Naive B cell (primary cell): ENCODE measurements around the gene CPSF3. TPM values are rescaled to one million over a fixed set of nuclear protein-coding genes. Genes with fewer than 3 reads are reported as not detected.
A peak's percentile ranks its signal among the peaks of the same experiment; 100 is the strongest.

Experiments used
- ATAC-seq, 2 donors: fragments of 150-1000 bp; cut with Tn5 transposase; 2 replicates each; pipeline ENCODE4 v1.10.0; 2021; ENCODE audit warnings: low read depth in 2 of 2, mild to moderate bottlenecking in 2 of 2, moderate library complexity in 2 of 2
- DNase-seq: peaks from one replicate; pipeline ENCODE4 v3.0.0; 2022
- H3K27ac Mint-ChIP-seq, 6 donors: one replicate each; pipeline ENCODE4 v1.8.0; 2020 to 2022; ENCODE audit warnings: mild to moderate bottlenecking in 6 of 6, mixed read lengths in 6 of 6, moderate library complexity in 5 of 6, inconsistent platforms in 2 of 6
- H3K27me3 Mint-ChIP-seq, 3 donors: one replicate each; pipeline ENCODE4 v1.8.0; 2021 to 2022; ENCODE audit warnings: mixed read lengths in 3 of 3, mild to moderate bottlenecking in 1 of 3
- H3K36me3 Mint-ChIP-seq, 2 donors: one replicate each; pipeline ENCODE4 v1.8.0; 2020 to 2022; ENCODE audit warnings: mixed read lengths in 2 of 2, inconsistent platforms in 1 of 2, mild to moderate bottlenecking in 1 of 2
- H3K4me1 Mint-ChIP-seq, 3 donors: one replicate each; pipeline ENCODE4 v1.8.0; 2020 to 2022; ENCODE audit warnings: mixed read lengths in 3 of 3, inconsistent platforms in 1 of 3, mild to moderate bottlenecking in 1 of 3, moderate library complexity in 1 of 3
- H3K4me3 Mint-ChIP-seq, 8 donors: one replicate each; pipeline ENCODE4 v1.8.0; 2020 to 2022; ENCODE audit warnings: mild to moderate bottlenecking in 8 of 8, mixed read lengths in 8 of 8, moderate library complexity in 8 of 8, inconsistent platforms in 2 of 8
- H3K9me3 Mint-ChIP-seq, 7 donors: one replicate each; pipeline ENCODE4 v1.8.0; 2020 to 2022; ENCODE audit warnings: mixed read lengths in 7 of 7, mild to moderate bottlenecking in 5 of 7, inconsistent platforms in 2 of 7, moderate library complexity in 1 of 7
- polyA plus RNA-seq, 6 donors: library from polyadenylated mRNA; unstranded; fragments of 300-500 nt; fragmentation: Illumina TruSeq; gene quantifications; one replicate each; pipeline ENCODE4 v1.2.3, GENCODE V29; 2021; ENCODE audit warnings: low read depth in 6 of 6

CPSF3 gene
- polyA plus RNA-seq, 6 donors from 2014 or later = 13.3 to 34.9 (median 29.0) TPM

DNA sequence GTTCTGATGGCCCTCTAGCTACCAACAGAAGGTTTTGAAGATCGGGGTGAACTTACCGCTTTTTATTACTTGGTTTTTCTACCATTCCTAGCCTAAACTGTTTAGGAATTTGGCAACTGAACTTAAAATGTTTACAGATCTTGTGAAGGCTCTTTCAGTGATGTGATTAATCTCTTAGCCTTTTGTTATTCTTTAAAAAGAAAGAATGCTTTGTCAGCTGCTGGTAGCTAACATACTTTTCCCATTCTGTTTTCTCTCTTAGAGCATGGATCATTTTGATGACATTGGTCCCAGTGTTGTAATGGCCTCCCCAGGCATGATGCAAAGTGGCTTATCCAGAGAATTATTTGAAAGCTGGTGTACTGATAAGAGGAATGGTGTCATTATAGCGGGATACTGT, 18.1 kb downstream of the CPSF3 start:
- H3K4me3 Mint-ChIP-seq = no peak overlapping the region
- H3K36me3 Mint-ChIP-seq = peaks cover 23 to 44% of the 10 kb centered on the region in 2 donors
- no peak for DNase-seq
- no peak for ATAC-seq
- no peak overlapping the region for H3K27ac Mint-ChIP-seq
- no peaks in the 10 kb centered on the region for H3K4me1 Mint-ChIP-seq
- H3K27me3 Mint-ChIP-seq = no peaks in the 10 kb centered on the region
- H3K9me3 Mint-ChIP-seq = no peaks in the 10 kb centered on the region

DNA sequence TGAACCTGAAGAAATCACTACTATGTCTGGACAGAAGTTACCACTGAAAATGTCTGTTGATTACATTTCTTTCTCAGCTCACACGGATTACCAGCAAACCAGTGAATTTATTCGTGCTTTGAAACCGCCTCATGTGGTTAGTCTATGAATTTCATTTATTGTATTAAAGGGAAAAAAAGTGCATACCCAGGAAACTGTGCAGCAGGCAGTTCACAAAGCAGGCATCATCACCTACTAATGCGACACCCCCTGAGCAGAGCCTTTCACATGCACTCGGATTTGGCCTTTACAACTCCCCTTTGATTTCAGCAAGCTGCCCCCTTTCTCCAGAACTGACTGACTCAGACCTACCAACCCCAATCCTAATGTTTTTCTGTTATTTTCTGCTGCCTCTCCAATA, 20.1 kb downstream of the CPSF3 start:
- no peak overlapping the region for H3K4me3 Mint-ChIP-seq
- no peak for ATAC-seq
- peaks cover 29 to 39% of the 10 kb centered on the region in 2 donors for H3K36me3 Mint-ChIP-seq
- H3K4me1 Mint-ChIP-seq = no peaks in the 10 kb centered on the region
- no peak overlapping the region for H3K27ac Mint-ChIP-seq
- no peaks in the 10 kb centered on the region for H3K27me3 Mint-ChIP-seq
- H3K9me3 Mint-ChIP-seq = no peaks in the 10 kb centered on the region
- no peak for DNase-seq

DNA sequence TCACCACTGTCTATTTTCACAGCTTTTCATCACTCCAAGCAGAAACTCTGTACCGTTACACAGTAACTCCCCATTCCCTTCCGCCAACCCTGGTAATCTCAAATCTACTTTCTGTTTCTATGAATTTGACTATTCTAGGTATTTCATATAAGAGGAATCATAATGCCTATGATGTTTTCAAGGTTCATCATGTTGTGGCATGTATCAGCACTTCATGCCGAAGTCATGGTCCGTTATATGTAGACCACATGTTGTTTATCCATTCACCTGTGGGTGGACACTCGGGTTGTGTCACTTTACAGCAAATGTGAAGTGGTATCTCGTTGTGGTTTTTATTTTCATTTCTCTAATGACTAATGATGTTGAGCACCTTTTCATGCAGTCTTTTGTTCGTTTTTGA, 21.6 kb downstream of the CPSF3 start:
- no peak for DNase-seq
- H3K4me3 Mint-ChIP-seq = no peak overlapping the region
- H3K36me3 Mint-ChIP-seq = peaks cover 34 to 40% of the 10 kb centered on the region in 2 donors
- no peaks in the 10 kb centered on the region for H3K4me1 Mint-ChIP-seq
- no peaks in the 10 kb centered on the region for H3K27me3 Mint-ChIP-seq
- no peak overlapping the region for H3K27ac Mint-ChIP-seq
- H3K9me3 Mint-ChIP-seq = no peaks in the 10 kb centered on the region
- no peak for ATAC-seq

DNA sequence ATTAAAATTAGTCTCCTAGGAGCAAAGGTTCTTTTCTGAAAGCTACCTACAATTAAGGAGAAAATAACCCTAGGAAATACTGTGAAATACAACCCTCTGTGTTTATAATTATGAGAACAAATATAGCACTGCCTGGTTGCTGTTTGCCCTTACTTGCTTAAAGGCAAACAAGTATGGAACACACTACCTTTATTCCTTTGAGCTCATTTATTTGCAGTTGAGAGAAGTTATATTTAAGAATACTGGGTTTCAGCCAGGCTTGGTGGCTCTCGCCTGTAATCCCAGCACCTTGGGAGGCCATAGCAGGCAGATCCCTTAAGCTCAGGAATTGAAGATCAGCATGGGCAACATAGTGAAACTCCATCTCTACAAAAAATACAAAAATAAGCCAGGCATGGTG, 27.8 kb downstream of the CPSF3 start:
- H3K9me3 Mint-ChIP-seq = no peaks in the 10 kb centered on the region
- peaks cover 12 to 22% of the 10 kb centered on the region in 2 donors for H3K36me3 Mint-ChIP-seq
- no peak overlapping the region for H3K27ac Mint-ChIP-seq
- DNase-seq (no peak), ATAC-seq (no peak)
- H3K27me3 Mint-ChIP-seq = no peaks in the 10 kb centered on the region
- H3K4me3 Mint-ChIP-seq = no peak overlapping the region
- H3K4me1 Mint-ChIP-seq = no peaks in the 10 kb centered on the region

DNA sequence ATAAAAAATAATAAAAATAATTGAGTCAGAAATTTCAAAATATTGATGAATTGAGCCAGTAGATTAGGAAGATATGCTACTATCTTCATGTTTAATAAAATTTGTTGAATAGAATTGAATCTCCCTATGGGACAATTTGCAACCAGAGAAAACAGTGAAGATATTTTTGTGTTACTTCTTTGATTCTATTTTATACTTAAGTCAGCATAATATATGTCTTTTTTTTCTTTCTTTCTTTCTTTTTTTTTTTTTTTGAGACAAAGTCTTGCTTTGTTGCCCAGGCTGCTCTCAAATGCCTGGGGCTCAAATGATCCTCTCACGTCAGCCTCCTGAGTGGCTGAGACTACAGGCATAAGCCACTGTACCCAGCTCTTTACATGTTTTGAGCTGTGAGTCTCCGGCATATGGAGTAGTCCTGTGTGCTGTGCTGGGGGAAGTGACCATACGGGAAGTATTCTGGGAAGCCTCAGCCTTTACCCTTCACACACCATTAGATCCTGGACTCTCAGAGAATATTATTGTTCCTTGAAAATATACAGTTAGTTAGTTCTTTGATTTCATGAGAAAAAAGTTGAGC, 37.1 kb downstream of the CPSF3 start:
- Mint-ChIP-seq H3K36me3 (peaks cover 7 to 9% of the 10 kb centered on the region in 2 donors), H3K27ac (peak overlapping the region in 1 of 6 donors; percentile 70)

DNA sequence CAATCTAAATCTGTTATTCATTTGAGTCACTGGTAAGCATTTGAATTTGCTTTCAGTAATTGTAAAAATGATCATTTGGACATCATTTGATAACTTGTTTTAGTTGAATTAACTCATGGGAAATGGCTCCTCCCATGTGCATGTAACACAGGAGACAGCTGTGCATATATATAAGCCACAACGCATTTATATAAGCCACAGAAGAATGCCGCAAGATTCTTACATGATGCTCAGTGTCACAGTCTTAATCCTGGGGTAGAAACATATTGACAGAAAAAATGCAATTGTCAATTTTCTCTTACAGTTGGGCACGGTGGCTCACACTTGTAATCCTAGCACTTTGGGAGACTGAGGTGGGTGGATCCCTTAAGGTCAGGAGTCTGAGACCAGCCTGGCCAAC, 37.6 kb downstream of the CPSF3 start:
- ATAC-seq (no peak), DNase-seq (no peak)
- Mint-ChIP-seq H3K36me3 (peaks cover 7 to 8% of the 10 kb centered on the region in 2 donors), H3K4me3 (no peak overlapping the region), H3K27me3 (no peaks in the 10 kb centered on the region), H3K4me1 (peaks cover 0 to 5% (median 0%) of the 10 kb centered on the region in 3 donors), H3K9me3 (no peaks in the 10 kb centered on the region), H3K27ac (peak overlapping the region in 1 of 6 donors; percentile 70)

More for the DNA sequence above, 37.1 kb downstream of the CPSF3 start:
- ATAC-seq = no peak
- Mint-ChIP-seq H3K9me3 (no peaks in the 10 kb centered on the region), H3K4me1 (peaks cover 0 to 5% (median 0%) of the 10 kb centered on the region in 3 donors), H3K4me3 (no peak overlapping the region), H3K27me3 (no peaks in the 10 kb centered on the region)
- no peak for DNase-seq

DNA sequence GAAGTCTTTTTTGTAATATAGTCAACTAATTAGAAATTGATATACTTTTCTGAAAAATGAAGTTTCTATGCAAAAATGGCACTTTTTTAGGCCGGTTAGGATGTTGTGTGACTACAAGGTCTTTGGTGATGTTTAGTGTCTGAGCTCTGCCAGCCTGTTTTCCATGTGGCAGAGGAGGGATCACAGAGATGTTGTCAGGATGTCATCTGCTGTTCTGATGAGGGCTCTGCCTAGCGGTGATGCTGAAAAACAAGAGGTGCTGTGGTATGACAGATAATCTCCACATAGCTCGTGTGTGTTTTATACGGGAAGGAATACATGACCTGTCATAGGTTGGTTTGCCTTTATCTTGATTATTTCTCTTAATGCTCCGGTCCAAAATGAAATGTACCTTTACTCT, 38.9 kb downstream of the CPSF3 start:
- H3K36me3 Mint-ChIP-seq = peaks cover 0 to 9% of the 10 kb centered on the region in 2 donors
- no peak overlapping the region for H3K4me3 Mint-ChIP-seq
- H3K27me3 Mint-ChIP-seq = no peaks in the 10 kb centered on the region
- no peak for DNase-seq
- ATAC-seq = no peak
- H3K9me3 Mint-ChIP-seq = no peaks in the 10 kb centered on the region
- peak overlapping the region in 1 of 6 donors; percentile 56 for H3K27ac Mint-ChIP-seq
- peaks cover 0 to 5% (median 0%) of the 10 kb centered on the region in 3 donors for H3K4me1 Mint-ChIP-seq

DNA sequence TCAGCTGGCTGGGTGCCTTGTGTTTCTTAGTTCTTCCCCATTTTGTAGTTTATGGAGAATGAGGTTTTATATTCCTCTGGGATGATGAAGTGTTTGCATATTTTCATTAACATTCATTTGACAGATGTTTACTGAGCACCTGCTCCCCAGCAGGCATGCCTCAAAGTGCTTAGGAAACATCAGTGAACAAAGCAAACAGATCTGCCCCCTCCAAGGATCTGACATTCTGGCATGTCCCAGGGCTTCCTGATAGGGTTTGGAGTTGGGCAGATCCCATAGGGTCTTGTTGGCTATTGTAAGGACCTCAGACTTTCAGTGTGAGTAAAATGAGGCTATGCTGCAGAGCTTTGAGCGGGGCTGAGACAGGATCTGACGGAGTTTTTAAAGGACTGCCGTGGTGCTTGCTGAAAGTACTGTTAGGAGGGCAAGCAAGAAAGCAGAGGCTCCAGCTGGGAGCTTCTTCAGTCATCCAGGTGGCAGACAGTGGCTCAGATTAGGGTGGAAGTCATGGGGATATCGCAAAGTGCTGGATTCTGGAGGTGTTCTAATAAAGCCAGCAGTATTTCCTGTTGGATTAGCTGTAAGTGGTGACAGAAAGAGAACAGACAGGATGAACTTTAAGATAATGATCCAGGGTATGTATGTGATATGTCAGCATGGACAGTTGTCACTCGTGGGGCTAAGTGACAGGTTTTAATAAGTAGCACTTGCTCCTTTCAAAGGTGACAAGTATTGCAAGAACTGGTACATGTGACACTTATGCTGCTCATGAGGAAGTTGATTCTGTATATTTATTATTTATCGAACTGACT, 39.6 kb downstream of the CPSF3 start:
- Mint-ChIP-seq H3K9me3 (no peaks in the 10 kb centered on the region), H3K36me3 (peaks cover 0 to 9% of the 10 kb centered on the region in 2 donors), H3K4me1 (peaks cover 0 to 5% (median 0%) of the 10 kb centered on the region in 3 donors), H3K27ac (peak overlapping the region in 3 of 6 donors; percentile 27 to 88 (median 67)), H3K4me3 (no peak overlapping the region), H3K27me3 (no peaks in the 10 kb centered on the region)
- DNase-seq = no peak
- ATAC-seq = no peak

DNA sequence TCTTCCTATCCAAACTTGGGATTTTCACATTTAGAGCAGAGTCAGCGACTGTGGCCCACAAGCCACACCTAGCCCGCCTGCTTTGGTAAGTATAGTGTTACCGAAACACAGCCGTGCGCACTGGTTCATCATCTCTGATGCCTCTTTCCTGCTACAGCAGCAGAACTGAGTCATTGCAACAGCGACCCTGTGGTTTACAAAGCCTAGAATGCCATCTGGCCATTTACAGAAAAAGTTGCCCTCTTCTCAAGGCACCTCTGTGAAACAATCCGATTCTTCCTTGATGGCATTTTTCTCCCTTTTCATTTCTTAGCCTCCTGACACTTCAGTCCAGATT, 40.2 kb downstream of the CPSF3 start:
- H3K4me3 Mint-ChIP-seq = no peak overlapping the region
- H3K27ac Mint-ChIP-seq = peak overlapping the region in 1 of 6 donors; percentile 3
- H3K36me3 Mint-ChIP-seq = peaks cover 0 to 9% of the 10 kb centered on the region in 2 donors

DNA sequence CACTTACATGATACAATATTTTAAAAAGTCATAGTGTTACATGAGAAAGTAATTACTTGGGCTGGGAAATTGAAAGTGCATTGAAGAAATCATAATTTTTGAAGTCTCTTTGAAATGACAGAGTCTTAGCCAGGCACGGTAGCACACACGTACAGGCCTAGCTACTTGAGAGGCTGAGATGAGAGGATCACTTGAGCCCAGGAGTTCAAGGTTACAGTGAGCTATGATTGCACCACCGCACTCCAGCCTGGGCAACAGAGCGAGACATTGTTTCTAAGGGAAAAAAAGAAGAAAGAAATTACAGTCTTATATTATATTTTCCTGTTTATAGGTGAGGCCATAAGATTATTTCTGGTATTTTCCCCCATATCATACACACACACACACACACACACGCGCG, 41.7 kb downstream of the CPSF3 start:
- H3K27me3 Mint-ChIP-seq = no peaks in the 10 kb centered on the region
- no peak overlapping the region for H3K4me3 Mint-ChIP-seq
- H3K4me1 Mint-ChIP-seq = peaks cover 0 to 5% (median 0%) of the 10 kb centered on the region in 3 donors
- peaks cover 0 to 9% of the 10 kb centered on the region in 2 donors for H3K36me3 Mint-ChIP-seq
- ATAC-seq (no peak), DNase-seq (no peak)
- H3K9me3 Mint-ChIP-seq = no peaks in the 10 kb centered on the region
- H3K27ac Mint-ChIP-seq = peak overlapping the region in 2 of 6 donors; percentile 54 to 80

More for the DNA sequence above, 40.2 kb downstream of the CPSF3 start:
- no peaks in the 10 kb centered on the region for H3K9me3 Mint-ChIP-seq
- peaks cover 0 to 5% (median 0%) of the 10 kb centered on the region in 3 donors for H3K4me1 Mint-ChIP-seq
- H3K27me3 Mint-ChIP-seq = no peaks in the 10 kb centered on the region
- DNase-seq (no peak), ATAC-seq (no peak)

DNA sequence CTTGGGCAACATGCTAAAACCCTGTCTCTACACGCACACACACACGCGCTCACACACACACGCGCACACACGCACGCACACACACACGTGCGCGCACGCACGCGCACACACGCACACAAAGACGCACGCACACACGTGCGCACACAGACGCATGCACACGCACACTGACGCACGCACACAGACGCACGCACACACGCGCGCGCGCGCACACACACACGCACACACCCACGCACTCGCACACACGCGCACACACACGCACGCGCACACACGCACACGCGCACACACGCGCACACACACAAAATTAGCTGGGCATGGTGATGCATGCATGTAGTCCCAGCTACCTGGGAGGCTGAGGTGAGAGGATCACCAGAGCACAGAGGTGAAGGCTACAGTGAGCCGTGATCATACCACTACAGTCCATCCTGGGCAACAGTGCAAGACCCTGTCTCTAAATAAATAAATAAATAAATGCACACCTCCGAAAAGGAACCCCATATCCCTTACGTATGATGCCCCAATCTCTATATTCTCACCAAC, 42.8 kb downstream of the CPSF3 start:
- no peaks in the 10 kb centered on the region for H3K27me3 Mint-ChIP-seq
- H3K4me1 Mint-ChIP-seq = peaks cover 0 to 5% (median 0%) of the 10 kb centered on the region in 3 donors
- no peak for ATAC-seq
- peak overlapping the region in 1 of 8 donors; percentile 6 for H3K4me3 Mint-ChIP-seq
- DNase-seq = no peak
- H3K27ac Mint-ChIP-seq = peak overlapping the region in 1 of 6 donors; percentile 72
- H3K36me3 Mint-ChIP-seq = peaks cover 0 to 10% of the 10 kb centered on the region in 2 donors
- H3K9me3 Mint-ChIP-seq = no peaks in the 10 kb centered on the region

DNA sequence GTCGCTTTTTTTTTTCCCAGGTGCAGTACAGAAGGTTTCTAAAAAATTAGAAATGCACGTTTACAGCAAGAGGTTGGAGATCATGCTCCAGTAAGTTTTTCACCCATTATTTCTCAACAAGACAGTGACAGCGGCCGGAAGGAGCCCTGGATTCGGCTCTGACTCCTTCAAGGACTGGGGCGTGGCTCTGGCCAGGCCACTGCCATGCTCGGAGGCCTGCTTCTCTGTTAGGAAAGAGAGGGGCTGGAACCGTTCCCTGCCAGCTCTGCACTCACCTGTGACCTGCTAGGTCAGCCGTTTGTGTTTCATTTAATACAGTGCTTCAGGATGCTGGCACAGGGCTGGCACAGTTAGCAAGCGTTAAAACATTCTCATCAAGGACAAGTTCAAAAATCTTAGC, 44.2 kb downstream of the CPSF3 start:
- no peak overlapping the region for H3K4me3 Mint-ChIP-seq
- DNase-seq (no peak), ATAC-seq (no peak)
- H3K27me3 Mint-ChIP-seq = no peaks in the 10 kb centered on the region
- H3K27ac Mint-ChIP-seq = no peak overlapping the region
- peaks cover 0 to 13% of the 10 kb centered on the region in 2 donors for H3K36me3 Mint-ChIP-seq
- H3K4me1 Mint-ChIP-seq = peaks cover 0 to 5% (median 5%) of the 10 kb centered on the region in 3 donors
- no peaks in the 10 kb centered on the region for H3K9me3 Mint-ChIP-seq

DNA sequence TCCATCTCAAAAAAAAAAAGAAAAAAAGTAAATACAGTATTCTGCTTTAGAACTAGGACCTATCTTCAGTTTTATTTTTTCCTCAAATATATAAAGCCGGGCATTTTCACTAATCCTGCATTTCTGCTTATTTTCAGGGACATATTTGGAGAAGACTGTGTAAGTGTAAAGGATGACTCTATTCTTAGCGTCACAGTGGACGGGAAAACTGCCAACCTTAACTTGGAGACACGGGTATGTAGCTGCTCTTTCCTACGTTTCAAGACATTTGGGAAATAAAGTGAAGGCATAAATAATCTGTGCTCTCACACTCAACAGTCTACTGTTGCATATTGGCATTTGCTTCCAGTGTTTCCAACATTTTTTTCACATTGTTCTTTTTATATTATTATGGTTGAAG, 47.8 kb downstream of the CPSF3 start:
- no peaks in the 10 kb centered on the region for H3K27me3 Mint-ChIP-seq
- H3K9me3 Mint-ChIP-seq = no peaks in the 10 kb centered on the region
- DNase-seq = no peak
- H3K4me3 Mint-ChIP-seq = no peak overlapping the region
- H3K36me3 Mint-ChIP-seq = peaks cover 0 to 12% of the 10 kb centered on the region in 2 donors
- no peak for ATAC-seq
- peaks cover 9 to 30% (median 16%) of the 10 kb centered on the region in 3 donors for H3K4me1 Mint-ChIP-seq
- H3K27ac Mint-ChIP-seq = no peak overlapping the region

DNA sequence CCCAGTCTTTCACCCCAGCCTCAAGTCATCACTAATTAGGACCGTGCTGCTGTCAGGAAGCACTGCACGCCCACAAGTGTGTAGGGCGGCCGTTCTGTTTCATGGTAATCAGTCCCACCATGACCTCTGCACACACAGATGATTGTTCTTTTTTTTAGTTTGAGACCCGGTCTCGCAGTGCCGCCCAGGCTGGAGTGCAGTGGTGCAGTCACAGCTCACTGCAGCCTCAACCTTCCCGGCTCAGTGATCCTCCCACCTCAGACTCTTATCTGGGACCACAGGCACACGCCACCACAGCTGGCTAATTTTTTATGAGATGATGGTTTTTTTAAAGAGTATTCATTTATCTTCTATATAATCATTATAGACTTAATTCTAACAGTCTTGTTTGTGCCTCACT, 49.1 kb downstream of the CPSF3 start:
- no peaks in the 10 kb centered on the region for H3K9me3 Mint-ChIP-seq
- H3K4me1 Mint-ChIP-seq = peaks cover 14 to 42% (median 27%) of the 10 kb centered on the region in 3 donors
- H3K27me3 Mint-ChIP-seq = no peaks in the 10 kb centered on the region
- H3K27ac Mint-ChIP-seq = peak overlapping the region in 1 of 6 donors; percentile 24
- peaks cover 0 to 5% of the 10 kb centered on the region in 2 donors for H3K36me3 Mint-ChIP-seq
- peak overlapping the region; percentile 18 to 90 (median 84) for H3K4me3 Mint-ChIP-seq
- DNase-seq (no peak), ATAC-seq (no peak)
